IMR-90 (cell line): ENCODE measurements around the gene PINLYP. TPM values are rescaled to one million over a fixed set of nuclear protein-coding genes. Genes with fewer than 3 reads are reported as not detected.

Experiments used
- ATAC-seq: fragments of 200-7000 bp; cut with Tn5 transposase; 2 replicates; pipeline ENCODE4 v1.9.1; 2020; ENCODE audit warnings: low read depth, mild to moderate bottlenecking, moderate library complexity
- BruUV-seq: library from RNA; stranded (reverse); fragments of 400-500 nt; replicated peaks from 2 replicates; lab custom pipeline; 2021; lab: Mats Ljungman, UMichigan
- CTCF ChIA-PET: fragments of 300-600 bp; formaldehyde crosslinking; extraction: SDS; loops from one replicate; lab custom pipeline; 2021; ENCODE audit warnings: antibody characterized with exemption; lab: Yijun Ruan, JAX
- POLR2A ChIA-PET: fragments of 300-600 bp; sonication (Branson Sonifier 250); formaldehyde crosslinking; loops from one replicate; lab custom pipeline; 2022; ENCODE audit warnings: antibody characterized with exemption; ENCODE audit not compliant: unreplicated experiment; lab: Charles Lee
- DNase-seq: peaks from one replicate; pipeline ENCODE4 v3.0.0; 2013
- H2AFZ ChIP-seq: replicated peaks from 2 replicates; pipeline ENCODE3; 2013; ENCODE audit warnings: low read length, mild to moderate bottlenecking; ENCODE audit not compliant: poor library complexity
- H2AK5ac ChIP-seq: 2 replicates; pipeline ENCODE4 v1.6.1; 2013; ENCODE audit warnings: low read depth, low read length, inconsistent platforms
- H2AK9ac ChIP-seq: replicated peaks from 2 replicates; pipeline ENCODE3; 2013; ENCODE audit warnings: mild to moderate bottlenecking, low read depth, low read length, moderate library complexity; ENCODE audit not compliant: poor library complexity
- H2BK120ac ChIP-seq: 2 replicates; pipeline ENCODE4 v1.6.1; 2013; ENCODE audit warnings: low read depth, low read length, inconsistent platforms
- H2BK15ac ChIP-seq: 3 replicates; pipeline ENCODE4 v1.6.1; 2013; ENCODE audit warnings: low read depth, low read length, inconsistent platforms
- H2BK20ac ChIP-seq: 2 replicates; pipeline ENCODE4 v1.6.1; 2013; ENCODE audit warnings: low read depth, mild to moderate bottlenecking, inconsistent platforms, low read length, moderate library complexity
- H2BK5ac ChIP-seq: 2 replicates; pipeline ENCODE4 v1.6.1; 2013; ENCODE audit warnings: mild to moderate bottlenecking, low read depth, low read length, inconsistent platforms; ENCODE audit not compliant: poor library complexity, severe bottlenecking
- H3K14ac ChIP-seq: replicated peaks from 2 replicates; pipeline ENCODE4 v1.6.1; 2013; ENCODE audit warnings: low read depth, low read length, inconsistent platforms
- H3K18ac ChIP-seq: 2 replicates; pipeline ENCODE4 v1.6.1; 2013; ENCODE audit warnings: low read depth, low read length, control low read depth
- H3K23ac ChIP-seq: 2 replicates; pipeline ENCODE4 v1.6.1; 2013; ENCODE audit warnings: low read depth, low read length, inconsistent platforms
- H3K27ac ChIP-seq: 2 replicates; pipeline ENCODE4 v1.5.1; 2013; ENCODE audit warnings: mild to moderate bottlenecking, control low read depth, low read length; ENCODE audit not compliant: insufficient read depth
- H3K27me3 ChIP-seq: 2 replicates; pipeline ENCODE4 v1.6.1; 2013; ENCODE audit warnings: low read length; ENCODE audit not compliant: control insufficient read depth, insufficient read depth
- H3K36me3 ChIP-seq: 2 replicates; pipeline ENCODE4 v1.6.1; 2013; ENCODE audit warnings: low read length, mixed read lengths; ENCODE audit not compliant: control insufficient read depth, insufficient read depth
- H3K4ac ChIP-seq: 2 replicates; pipeline ENCODE4 v1.6.1; 2013; ENCODE audit warnings: low read depth, low read length, inconsistent platforms
- H3K4me1 ChIP-seq: 2 replicates; pipeline ENCODE4 v1.6.1; 2013; ENCODE audit warnings: low read length, mixed read lengths; ENCODE audit not compliant: control insufficient read depth, insufficient read depth
- H3K4me2 ChIP-seq: 2 replicates; pipeline ENCODE4 v1.6.1; 2013; ENCODE audit warnings: low read depth, mild to moderate bottlenecking, control low read depth, low read length, moderate library complexity
- H3K4me3 ChIP-seq: 2 replicates; pipeline ENCODE4 v1.5.1; 2013; ENCODE audit warnings: low read depth, mild to moderate bottlenecking, control low read depth, low read length, moderate library complexity; ENCODE audit not compliant: insufficient read depth
- H3K56ac ChIP-seq: 2 replicates; pipeline ENCODE4 v1.6.1; 2013; ENCODE audit warnings: low read length, inconsistent platforms; ENCODE audit not compliant: insufficient read depth; ENCODE audit errors: extremely low read depth
- H3K79me1 ChIP-seq, 2 experiments: 2 replicates each; pipeline ENCODE4 v1.6.1; 2013; ENCODE audit warnings: low read length in 2 of 2, inconsistent platforms in 1 of 2, low read depth in 1 of 2
- H3K9ac ChIP-seq: 2 replicates; pipeline ENCODE4 v1.6.1; 2013; ENCODE audit warnings: low read depth, low read length, control low read depth
- H3K9me1 ChIP-seq: 2 replicates; pipeline ENCODE4 v1.6.1; 2013; ENCODE audit warnings: low read length, inconsistent platforms; ENCODE audit not compliant: insufficient read depth
- H3K9me3 ChIP-seq: 2 replicates; pipeline ENCODE4 v1.6.1; 2013; ENCODE audit warnings: low read length; ENCODE audit not compliant: control insufficient read depth, insufficient read depth
- H4K20me1 ChIP-seq: 2 replicates; pipeline ENCODE4 v1.6.1; 2013; ENCODE audit warnings: low read length, inconsistent platforms; ENCODE audit not compliant: insufficient read depth
- H4K5ac ChIP-seq: 2 replicates; pipeline ENCODE4 v1.6.1; 2013; ENCODE audit warnings: mild to moderate bottlenecking, low read depth, low read length, control low read depth
- H4K8ac ChIP-seq, 2 experiments: 2 replicates each; pipeline ENCODE4 v1.6.1; 2013; ENCODE audit warnings: low read depth in 2 of 2, low read length in 2 of 2, control low read depth in 1 of 2, inconsistent platforms in 1 of 2
- H4K91ac ChIP-seq: 2 replicates; pipeline ENCODE4 v1.6.1; 2013; ENCODE audit warnings: low read depth, low read length, inconsistent platforms; ENCODE audit not compliant: insufficient read depth
- BHLHE40 ChIP-seq: fragments of 150-350 bp; IDR thresholded peaks from 2 replicates; pipeline ENCODE4 v1.6.1; 2016; ENCODE audit warnings: mild to moderate bottlenecking, low read depth, low read length
- CEBPB ChIP-seq: IDR thresholded peaks from 2 replicates; pipeline ENCODE4 v1.6.1; 2012; ENCODE audit warnings: low read depth, low read length, improper control_type of control experiment
- FOS ChIP-seq: fragments of 150-350 bp; IDR thresholded peaks from 2 replicates; pipeline ENCODE4 v1.6.1; 2016; ENCODE audit warnings: low read depth, low read length
- MAFK ChIP-seq: IDR thresholded peaks from 2 replicates; pipeline ENCODE4 v1.6.1; 2012; ENCODE audit warnings: low read depth, low read length, improper control_type of control experiment
- MAZ ChIP-seq: IDR thresholded peaks from 2 replicates; pipeline ENCODE4 v1.6.1; 2012; ENCODE audit warnings: low read depth, mild to moderate bottlenecking, low read length, improper control_type of control experiment, moderate library complexity, borderline replicate concordance
- MXI1 ChIP-seq: IDR thresholded peaks from 2 replicates; pipeline ENCODE4 v1.6.1; 2012; ENCODE audit warnings: low read depth, mild to moderate bottlenecking, low read length, moderate library complexity, borderline replicate concordance
- NFE2L2 ChIP-seq: fragments of 150-350 bp; IDR thresholded peaks from 2 replicates; pipeline ENCODE4 v1.6.1; 2016; ENCODE audit warnings: low read depth, mild to moderate bottlenecking, low read length
- POLR2A ChIP-seq: IDR thresholded peaks from 2 replicates; pipeline ENCODE4 v1.6.1; 2012; ENCODE audit warnings: mild to moderate bottlenecking, low read depth, low read length
- RAD21 ChIP-seq: IDR thresholded peaks from 2 replicates; pipeline ENCODE4 v1.6.1; 2012; ENCODE audit warnings: low read length, improper control_type of control experiment
- RCOR1 ChIP-seq: IDR thresholded peaks from 2 replicates; pipeline ENCODE4 v1.6.1; 2012; ENCODE audit warnings: mild to moderate bottlenecking, low read length, improper control_type of control experiment; ENCODE audit not compliant: insufficient replicate concordance
- RFX5 ChIP-seq: IDR thresholded peaks from 2 replicates; pipeline ENCODE4 v1.8.0; 2012; ENCODE audit warnings: low read depth, mild to moderate bottlenecking, low read length, moderate library complexity
- SMC3 ChIP-seq: fragments of 150-350 bp; IDR thresholded peaks from 2 replicates; pipeline ENCODE4 v1.6.1; 2016; ENCODE audit warnings: low read depth, mild to moderate bottlenecking, antibody characterized with exemption, low read length, moderate library complexity
- WGBS, 2 experiments: methylation state at CpG; one replicate each; pipeline versions ENCODE4 v1.1.5 to v1.1.7; 2013; ENCODE audit warnings: missing lambda C conversion rate in 2 of 2; ENCODE audit not compliant: insufficient read length in 1 of 2; ENCODE audit errors: extremely low coverage in 2 of 2; 5-methylcytosine and 5-hydroxymethylcytosine counted together
- dilution Hi-C: fragments of 300-500 bp; cut with HindIII; formaldehyde crosslinking; loops from one replicate; pipeline ENCODE4 v1.14.3; 2018; ENCODE audit warnings: low sequenced_read_pairs; ENCODE audit not compliant: unreplicated experiment
- in situ Hi-C: fragments of 300-500 bp; cut with MboI; formaldehyde crosslinking; loops from 3 replicates; pipeline ENCODE4 v1.14.3; 2019; ENCODE audit warnings: low sequenced_read_pairs, inconsistent platforms, mixed read lengths
- intact Hi-C: fragments of 100-400 bp; cut with micrococcal nuclease; formaldehyde crosslinking; loops from 2 replicates; pipeline ENCODE4 v1.10.0; 2022
- polyA plus RNA-seq, 3 experiments: library from polyadenylated mRNA; depleted of rRNA; stranded (reverse); fragments of >200 nt; gene quantifications; 2 replicates each; pipeline ENCODE4 v1.2.3, GENCODE V29; 2012; ENCODE audit warnings: low replicate concordance in 1 of 3
- total RNA-seq: library from RNA; depleted of rRNA; stranded (reverse); fragments of >200 nt; gene quantifications from 2 replicates; pipeline ENCODE4 v1.2.3, GENCODE V29; 2012
- TF ChIP-seq, protein P1 (sequence below): fragments of 150-350 bp; IDR thresholded peaks from 2 replicates; pipeline ENCODE4 v1.6.1; 2016; ENCODE audit warnings: low read depth, mild to moderate bottlenecking, low read length, moderate library complexity, borderline replicate concordance
- TF ChIP-seq, protein P2 (sequence below): conservative IDR thresholded peaks from 2 replicates; pipeline ENCODE4 v1.5.1; 2012; ENCODE audit warnings: mild to moderate bottlenecking, low read depth, low read length, improper control_type of control experiment

PINLYP gene
- total and polyA plus RNA-seq, 2 of the 4 experiments (the other 2 are of a cell fraction) = 0.54 to 1.4 TPM

DNA sequence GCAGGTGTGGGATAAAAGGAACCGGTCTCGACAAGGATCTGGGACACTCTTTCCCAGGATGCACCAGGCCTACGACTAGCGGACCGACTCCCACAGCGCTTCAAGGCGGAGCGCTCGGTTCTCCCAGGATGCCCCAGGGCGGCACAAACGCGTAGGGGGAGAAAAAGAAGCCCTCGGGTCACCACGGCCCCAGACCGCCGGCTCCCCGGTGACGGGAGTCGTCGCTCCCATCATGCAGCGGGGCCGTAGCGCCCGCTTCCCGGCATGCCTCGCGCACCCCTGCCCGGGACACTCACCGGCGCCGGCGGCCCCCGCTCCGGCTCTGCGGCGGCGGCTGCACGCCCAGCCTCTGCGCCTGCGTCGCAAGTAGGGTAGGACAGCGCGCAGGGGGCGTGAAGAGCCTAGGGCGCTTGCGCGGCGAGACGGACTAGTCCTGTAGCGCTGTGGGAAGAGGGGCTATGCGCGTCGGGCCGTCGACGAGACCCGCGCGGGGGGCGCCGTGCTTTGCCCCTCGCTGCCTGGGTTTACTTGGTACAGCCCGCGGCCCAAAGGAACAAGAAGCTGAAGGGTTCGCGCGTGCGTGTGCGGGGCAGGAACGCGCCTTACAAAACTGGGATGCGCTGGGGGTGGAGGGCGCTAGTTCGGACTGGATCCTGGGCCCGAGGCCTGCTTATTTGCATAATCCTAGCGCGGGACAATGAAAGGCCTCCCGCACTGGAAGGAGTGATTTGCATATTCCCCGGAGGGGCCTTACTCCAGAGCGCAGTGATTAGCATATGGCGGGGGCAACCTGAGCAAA lies 43.9 kb downstream of the PINLYP start, which contains the start of gene ZNF428:
ZNF428 (minus strand) TSS at position 368 of the 799 bp plus-strand sequence. CDS start 5,325 bp downstream, outside the sequence.
- Histone ChIP-seq H4K20me1 (no peaks in the 10 kb centered on the region), H2AK9ac (peak within 1 kb of the TSS; percentile 96), H3K9ac (peak within 1 kb of the TSS; percentile 82), H3K36me3 (no peaks in the 10 kb centered on the region), H3K9me1 (peaks cover 7% of the 10 kb centered on the region), H3K18ac (peak within 1 kb of the TSS; percentile 21), H3K4me2 (peak within 1 kb of the TSS; percentile 97), H2BK15ac (peak within 1 kb of the TSS; percentile 55; the same call in 1 of the 3 replicates), H4K5ac (peak within 1 kb of the TSS; percentile 84), H3K4me1 (peaks cover 6% of the 10 kb centered on the region), H4K8ac (peak within 1 kb of the TSS; percentile 99), H4K91ac (peak within 1 kb of the TSS; percentile 92), H3K27me3 (no peaks in the 10 kb centered on the region), H3K56ac (peak within 1 kb of the TSS; percentile 58), H3K9me3 (no peaks in the 10 kb centered on the region), H3K23ac (peak within 1 kb of the TSS; percentile 65), H2AK5ac (peak within 1 kb of the TSS; percentile 78), H3K27ac (peak within 1 kb of the TSS; percentile 77), H3K4ac (peak within 1 kb of the TSS; percentile 97), H2AFZ (peak within 1 kb of the TSS; percentile 99), H3K4me3 (peak within 1 kb of the TSS; percentile 66), H3K14ac (peak within 1 kb of the TSS; percentile 95), H2BK120ac (peak within 1 kb of the TSS; percentile 35), H3K79me1 (peaks cover 33 to 57% of the 10 kb centered on the region in 2 experiments), H2BK5ac (peak within 1 kb of the TSS; percentile 68), H2BK20ac (no peak within 1 kb of the TSS)
- ChIA-PET CTCF (no interaction called here), POLR2A (no interaction called here)
- in situ Hi-C loops (no loop called here), dilution Hi-C loops (no loop called here), intact Hi-C loops (no loop called here)
- TF ChIP-seq RAD21 (no peak), MAFK (no peak), SMC3 (no peak), RFX5 (no peak), FOS (0 out of 2 replicates have a peak, but pooled peaks have one; percentile 7), RCOR1 (peak; percentile 28), CEBPB (no peak), NFE2L2 (no peak), BHLHE40 (peak; percentile 67; the same call in 1 of the 2 replicates), MAZ (peak; percentile 82; the same call in 1 of the 2 replicates), POLR2A (peak; percentile 76), MXI1 (no peak)
- TF ChIP-seq, protein P1, sequence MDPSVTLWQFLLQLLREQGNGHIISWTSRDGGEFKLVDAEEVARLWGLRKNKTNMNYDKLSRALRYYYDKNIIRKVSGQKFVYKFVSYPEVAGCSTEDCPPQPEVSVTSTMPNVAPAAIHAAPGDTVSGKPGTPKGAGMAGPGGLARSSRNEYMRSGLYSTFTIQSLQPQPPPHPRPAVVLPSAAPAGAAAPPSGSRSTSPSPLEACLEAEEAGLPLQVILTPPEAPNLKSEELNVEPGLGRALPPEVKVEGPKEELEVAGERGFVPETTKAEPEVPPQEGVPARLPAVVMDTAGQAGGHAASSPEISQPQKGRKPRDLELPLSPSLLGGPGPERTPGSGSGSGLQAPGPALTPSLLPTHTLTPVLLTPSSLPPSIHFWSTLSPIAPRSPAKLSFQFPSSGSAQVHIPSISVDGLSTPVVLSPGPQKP = no peak
- TF ChIP-seq, protein P2, sequence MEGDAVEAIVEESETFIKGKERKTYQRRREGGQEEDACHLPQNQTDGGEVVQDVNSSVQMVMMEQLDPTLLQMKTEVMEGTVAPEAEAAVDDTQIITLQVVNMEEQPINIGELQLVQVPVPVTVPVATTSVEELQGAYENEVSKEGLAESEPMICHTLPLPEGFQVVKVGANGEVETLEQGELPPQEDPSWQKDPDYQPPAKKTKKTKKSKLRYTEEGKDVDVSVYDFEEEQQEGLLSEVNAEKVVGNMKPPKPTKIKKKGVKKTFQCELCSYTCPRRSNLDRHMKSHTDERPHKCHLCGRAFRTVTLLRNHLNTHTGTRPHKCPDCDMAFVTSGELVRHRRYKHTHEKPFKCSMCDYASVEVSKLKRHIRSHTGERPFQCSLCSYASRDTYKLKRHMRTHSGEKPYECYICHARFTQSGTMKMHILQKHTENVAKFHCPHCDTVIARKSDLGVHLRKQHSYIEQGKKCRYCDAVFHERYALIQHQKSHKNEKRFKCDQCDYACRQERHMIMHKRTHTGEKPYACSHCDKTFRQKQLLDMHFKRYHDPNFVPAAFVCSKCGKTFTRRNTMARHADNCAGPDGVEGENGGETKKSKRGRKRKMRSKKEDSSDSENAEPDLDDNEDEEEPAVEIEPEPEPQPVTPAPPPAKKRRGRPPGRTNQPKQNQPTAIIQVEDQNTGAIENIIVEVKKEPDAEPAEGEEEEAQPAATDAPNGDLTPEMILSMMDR = no peak
- BruUV-seq = no TSS peak
- ATAC-seq (peak; percentile 97), DNase-seq (peak; percentile 88)
- 1% methylated on average over 44 of the region's 81 CpGs; no CpG with 5 or more reads in 1 of the 2 experiments for WGBS, 2 experiments
